ENCODE measurements around the gene CHCHD2. TPM values are rescaled to one million over a fixed set of nuclear protein-coding genes. Genes with fewer than 3 reads are reported as not detected.

CHCHD2 gene
- total RNA-seq, 1 experiment from 2014 or later: 564 TPM

- no peak for TF ChIP-seq CTCF (IDR thresholded peaks at IDR 0.05; ENCODE audit: unreplicated experiment)
- BruUV-seq (replicated peaks): no TSS peak
- POLR2A ChIA-PET: interaction anchor here (0.6 to 3.3 kb wide), 8 partner anchors 8 to 478 kb away, joined by 3 to 26 read pairs (median 4); partner anchors contain the start of genes NIPSNAP2 and SUMF2
- Mint-ChIP-seq H3K9me3 (ENCODE audit: unreplicated experiment) (no peaks in the 10 kb centered on the region), H3K4me3 (ENCODE audit: unreplicated experiment) (peak overlapping the region; percentile 97), H3K27me3 (ENCODE audit: insufficient read depth, unreplicated experiment) (no peaks in the 10 kb centered on the region), H3K4me1 (ENCODE audit: insufficient read depth, unreplicated experiment) (peaks cover 10% of the 10 kb centered on the region), H3K36me3 (ENCODE audit: insufficient read depth, unreplicated experiment) (peaks cover 70% of the 10 kb centered on the region), H3K27ac (ENCODE audit: low read depth, unreplicated experiment) (peak overlapping the region; percentile 94)
- no peak for DNase-seq (ENCODE audit: unreplicated experiment)
- intact Hi-C loops (cut with micrococcal nuclease): no loop called here
- CTCF ChIA-PET: interaction anchor here (0.6 to 1.3 kb wide), 2 partner anchors 37 to 89 kb away, joined by 3 to 6 read pairs; partner anchors contain the start of gene NIPSNAP2
Observed at GRCh38 chr7:56053379-56053778, 52.9 kb downstream of the CHCHD2 start.

Other genes with a start within 250 kb of the CHCHD2 start
- gene SEPTIN14, start 243.7 kb downstream of the CHCHD2 start, total RNA-seq (2022): not detected in 2 replicates
- gene ZNF713, start 219.0 kb downstream of the CHCHD2 start, total RNA-seq (2022): 1.3 and 1.5 TPM in 2 replicates
- gene MRPS17, start 154.6 kb downstream of the CHCHD2 start, total RNA-seq (2022): 31.0 and 36.9 TPM in 2 replicates
- gene NIPSNAP2, start 141.9 kb downstream of the CHCHD2 start, total RNA-seq (2022): 57.9 and 62.8 TPM in 2 replicates
- gene PSPH, start 55.0 kb downstream of the CHCHD2 start, total RNA-seq (2022): 49.4 and 56.6 TPM in 2 replicates
- gene CCT6A, start 54.7 kb downstream of the CHCHD2 start, total RNA-seq (2022): 208 and 222 TPM in 2 replicates
- 142 and 159 TPM in 2 replicates for gene SUMF2, start 42.2 kb downstream of the CHCHD2 start, total RNA-seq (2022)
- 1.2 and 2.4 TPM in 2 replicates for gene PHKG1, start 13.5 kb downstream of the CHCHD2 start, total RNA-seq (2022)
- gene NUPR2, start 9.9 kb upstream of the CHCHD2 start, total RNA-seq (2022): not detected in 2 replicates